Cortex of kidney (tissue), 1 donor: ENCODE measurements around the gene CDKN2B.
"Not testable (repeated sequence)": the region's sequence is repeated elsewhere in the genome, so short reads cannot be mapped to it uniquely, and the experiment has no call there.

Experiments used
- DNase-seq: peaks from one replicate; lab custom pipeline; 2025; lab: John Stamatoyannopoulos, UW

The CDKN2B gene, protein sequence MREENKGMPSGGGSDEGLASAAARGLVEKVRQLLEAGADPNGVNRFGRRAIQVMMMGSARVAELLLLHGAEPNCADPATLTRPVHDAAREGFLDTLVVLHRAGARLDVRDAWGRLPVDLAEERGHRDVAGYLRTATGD

GRCh38 chr9:22008717-22009505 lies at the start of gene CDKN2B:
Gene CDKN2B, minus strand, starts transcription at chr9:22009305. Its CDS starts 352 bp downstream, at chr9:22008953.
- DNase-seq = peak; percentile 44

DNA sequence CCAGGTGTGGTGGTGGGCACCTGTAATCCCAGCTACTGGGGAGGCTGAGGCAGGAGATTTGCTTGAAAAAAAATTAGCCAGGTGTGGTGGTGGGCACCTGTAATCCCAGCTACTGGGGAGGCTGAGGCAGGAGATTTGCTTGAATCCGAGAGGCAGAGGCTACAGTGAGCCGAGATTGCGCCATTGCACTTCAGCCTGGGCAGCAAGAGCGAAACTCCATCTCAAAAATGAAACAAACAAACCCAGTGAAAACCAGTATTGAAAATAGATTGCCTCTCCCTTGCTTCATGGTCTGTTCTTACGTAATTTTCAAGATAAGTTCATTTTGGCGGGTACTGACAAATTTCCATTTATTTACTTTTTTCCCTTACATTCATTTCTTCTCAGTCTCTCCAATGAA lies 48.9 kb upstream of the CDKN2B start:
- not testable (repeated sequence) for DNase-seq

- DNase-seq = no peak
These were observed 47.3 kb upstream of the CDKN2B start for GRCh38 chr9:22056402-22056801.

DNA sequence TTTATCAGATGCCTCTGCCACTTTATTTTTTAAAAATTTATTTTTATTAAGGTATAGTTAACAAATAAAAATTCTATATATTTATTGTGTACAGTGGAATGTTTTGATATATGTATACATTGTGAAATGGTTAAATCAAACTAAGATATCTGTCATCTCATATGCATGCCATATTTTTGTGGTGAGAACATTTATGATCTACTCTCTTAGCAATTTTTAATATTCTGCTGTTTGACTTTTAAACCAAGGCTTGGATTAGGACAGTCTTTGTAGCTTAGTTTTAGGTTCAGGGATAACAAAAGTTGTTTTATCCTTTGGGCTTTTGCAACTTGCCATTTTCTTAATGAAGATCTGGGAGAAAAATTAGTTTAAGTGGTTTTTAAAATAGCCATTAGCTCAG lies 46.0 kb upstream of the CDKN2B start:
- DNase-seq = no peak

DNA sequence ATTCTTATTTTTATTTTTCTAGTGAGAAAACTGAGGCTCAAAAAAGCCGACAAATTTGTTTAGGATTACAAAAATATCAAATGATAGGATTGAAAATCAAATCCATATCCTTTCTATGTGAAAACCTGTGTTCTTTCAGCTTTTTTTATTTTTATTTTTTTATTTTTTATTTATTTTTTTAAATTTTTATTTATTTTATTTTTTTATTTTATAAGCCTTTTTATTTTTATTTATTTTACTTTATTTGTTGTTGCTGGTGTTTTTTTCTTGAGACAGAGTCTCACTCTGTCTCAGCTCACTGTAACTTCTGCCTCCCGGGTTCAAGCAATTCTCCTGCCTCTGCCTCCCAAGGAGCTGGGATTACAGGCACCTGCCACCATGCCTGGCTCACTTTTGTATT lies 45.4 kb upstream of the CDKN2B start:
- DNase-seq = no peak

DNA sequence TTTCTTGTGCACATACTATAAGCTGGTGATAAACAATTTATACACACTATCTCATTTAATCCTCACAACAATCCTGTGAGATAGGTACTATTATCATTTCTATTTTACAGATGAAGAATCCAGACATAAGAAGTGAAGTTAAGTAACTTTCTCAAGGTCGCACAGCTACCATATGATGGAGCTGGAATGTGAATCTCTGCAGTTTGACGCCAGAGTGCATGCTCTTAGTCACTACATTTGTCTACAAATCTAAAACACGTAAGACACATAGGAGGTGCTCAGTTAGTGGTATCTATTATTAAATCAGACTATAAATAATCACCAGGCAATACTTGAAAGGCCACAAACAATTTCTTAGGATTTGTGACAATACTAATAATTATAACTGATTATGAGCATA lies 45.0 kb upstream of the CDKN2B start:
- DNase-seq = no peak

GRCh38 chr9:22053178-22053577 lies 44.1 kb upstream of the CDKN2B start:
- no peak for DNase-seq

- DNase-seq = no peak
These were observed 43.4 kb upstream of the CDKN2B start for GRCh38 chr9:22052376-22052945.

DNA sequence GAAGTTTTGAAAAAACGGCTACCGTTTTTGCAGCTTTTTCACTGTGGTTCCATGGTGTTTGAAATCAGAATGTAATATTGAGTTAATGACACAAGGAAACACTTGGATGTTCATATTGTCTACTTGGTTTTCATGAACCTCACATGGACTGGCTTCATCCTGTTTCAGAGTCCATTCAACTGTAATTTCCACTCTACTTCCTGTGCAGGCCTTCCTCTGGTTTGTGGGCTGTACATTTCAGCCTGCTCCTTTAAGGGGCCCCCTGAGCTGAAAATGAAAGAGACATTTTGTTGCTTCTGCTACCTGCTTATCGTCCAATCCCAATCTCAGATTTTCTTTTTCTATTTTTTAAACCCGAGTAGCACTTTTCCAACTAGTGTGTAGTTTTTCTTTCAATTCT lies 41.8 kb upstream of the CDKN2B start:
- no peak for DNase-seq

DNA sequence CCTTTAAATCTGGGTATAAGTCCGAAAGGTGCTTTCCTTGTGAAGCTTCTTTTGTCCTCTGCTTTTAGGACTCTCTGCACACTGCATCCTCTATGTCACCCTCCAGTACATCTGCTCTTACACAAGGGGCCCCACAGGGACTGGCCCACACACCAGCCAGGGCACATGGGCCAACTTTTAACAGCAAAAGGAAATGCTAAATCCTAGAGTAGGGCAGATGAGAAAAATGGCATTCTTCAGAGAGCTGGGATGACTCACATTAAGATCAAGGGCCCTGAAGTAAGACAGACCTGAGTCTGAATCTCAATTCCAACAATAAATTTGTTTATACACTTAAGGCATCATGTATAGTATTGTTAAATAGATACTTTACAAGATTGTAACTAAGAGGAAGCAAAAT lies 40.3 kb upstream of the CDKN2B start:
- no peak for DNase-seq

DNA sequence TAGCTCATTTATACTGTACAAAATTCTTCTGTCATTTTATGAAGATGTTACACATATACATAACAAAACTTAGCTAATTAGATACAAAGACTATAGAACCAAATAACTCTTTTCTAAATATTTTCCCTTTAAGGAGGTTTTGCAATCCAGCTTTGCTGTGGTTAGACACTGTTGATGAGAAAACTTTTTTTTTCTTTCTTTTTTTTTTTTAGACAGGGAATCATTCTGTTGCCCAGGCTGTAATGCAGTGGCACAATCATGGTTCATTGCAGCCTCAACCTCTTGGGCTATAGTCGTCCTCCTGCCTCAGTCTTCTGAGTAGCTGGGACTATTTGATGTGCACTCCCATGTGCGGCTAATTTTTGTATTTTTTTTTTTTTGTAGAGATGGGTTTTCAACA lies 38.5 kb upstream of the CDKN2B start:
- DNase-seq = no peak

DNA sequence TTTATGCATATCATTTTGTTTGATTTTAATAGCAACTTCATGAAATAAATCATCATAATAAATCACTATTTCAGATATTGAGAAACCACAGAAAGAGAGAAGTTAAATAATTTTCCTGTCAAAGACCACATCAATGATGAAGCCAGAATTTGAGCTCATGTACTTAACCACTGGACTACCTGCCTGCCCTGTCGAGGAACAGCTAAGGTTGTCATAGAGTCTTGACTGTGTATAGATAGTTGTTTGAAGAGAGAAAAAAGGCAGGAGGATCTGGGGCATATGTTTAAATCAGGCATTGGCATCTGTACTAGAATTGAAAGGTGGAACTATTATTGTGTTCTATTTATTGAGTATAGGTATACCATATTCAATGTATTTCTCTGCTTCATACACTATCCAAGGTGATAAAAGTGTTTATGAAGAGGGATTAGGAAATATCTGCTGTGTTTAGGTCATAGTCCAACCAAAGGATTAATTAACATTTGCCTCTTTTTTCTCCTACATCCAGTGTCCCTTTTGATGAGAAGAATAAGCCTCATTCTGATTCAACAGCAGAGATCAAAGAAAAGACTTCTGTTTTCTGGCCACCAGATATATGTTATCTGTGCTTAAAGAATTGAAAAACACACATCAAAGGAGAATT lies 37.3 kb upstream of the CDKN2B start:
- DNase-seq = no peak

DNA sequence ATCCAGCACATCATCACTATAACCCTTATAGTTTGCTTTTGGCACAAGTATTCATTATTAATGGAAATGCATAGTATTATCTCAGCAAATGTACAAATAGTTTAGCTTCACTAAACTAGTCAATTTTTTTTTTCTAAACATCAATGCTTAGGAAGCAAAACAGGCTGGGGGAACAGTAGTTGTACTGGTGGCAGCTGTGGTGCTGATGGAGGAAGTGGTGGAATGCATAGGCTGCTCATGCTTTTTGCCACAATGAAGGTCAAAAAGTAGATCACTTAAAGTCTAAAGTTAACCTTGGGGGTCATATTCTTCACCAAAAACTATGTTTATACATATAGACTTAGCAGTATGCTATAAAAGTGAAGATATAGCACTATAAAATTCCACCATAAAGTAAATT lies 36.3 kb upstream of the CDKN2B start:
- DNase-seq = no peak

DNA sequence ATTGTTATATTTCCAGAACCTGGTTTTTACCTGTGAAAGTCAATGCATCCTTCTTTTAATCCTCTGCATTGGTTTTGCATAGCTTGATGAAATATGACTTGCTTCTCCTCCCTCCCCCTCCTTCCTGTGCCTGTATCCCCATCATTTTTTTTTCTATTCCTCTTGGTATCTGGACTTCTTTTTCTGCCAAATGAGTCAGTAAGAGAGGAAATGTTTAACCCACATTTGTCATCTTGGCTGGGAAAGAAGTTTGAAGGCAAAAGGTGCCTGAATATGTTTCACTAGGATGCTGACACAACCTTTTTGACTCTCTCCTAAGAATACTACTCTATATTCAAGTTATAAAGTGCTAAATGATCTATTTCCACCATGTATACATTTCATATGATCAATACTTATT lies 35.5 kb upstream of the CDKN2B start:
- DNase-seq = no peak

DNA sequence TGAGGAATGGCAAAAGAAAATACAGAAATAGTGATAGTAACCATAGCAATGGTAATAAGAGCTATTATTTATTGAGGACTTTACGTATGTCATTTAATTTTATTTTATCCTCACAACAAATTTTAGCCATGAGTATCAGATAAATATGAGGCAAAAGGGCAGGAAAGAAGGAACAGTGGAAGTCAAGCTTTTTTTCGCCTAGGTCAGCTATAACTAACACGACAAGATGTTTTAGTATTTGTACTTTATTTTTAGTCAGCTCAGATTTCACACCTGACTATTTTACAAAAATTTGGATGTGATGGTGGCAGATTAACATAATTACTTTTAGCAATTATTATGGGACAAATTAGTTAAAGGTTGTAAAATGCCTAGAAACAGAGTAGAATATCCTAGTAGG lies 34.8 kb upstream of the CDKN2B start:
- no peak for DNase-seq

- no peak for DNase-seq
These were observed 32.7 kb upstream of the CDKN2B start for GRCh38 chr9:22041775-22042174.

DNA sequence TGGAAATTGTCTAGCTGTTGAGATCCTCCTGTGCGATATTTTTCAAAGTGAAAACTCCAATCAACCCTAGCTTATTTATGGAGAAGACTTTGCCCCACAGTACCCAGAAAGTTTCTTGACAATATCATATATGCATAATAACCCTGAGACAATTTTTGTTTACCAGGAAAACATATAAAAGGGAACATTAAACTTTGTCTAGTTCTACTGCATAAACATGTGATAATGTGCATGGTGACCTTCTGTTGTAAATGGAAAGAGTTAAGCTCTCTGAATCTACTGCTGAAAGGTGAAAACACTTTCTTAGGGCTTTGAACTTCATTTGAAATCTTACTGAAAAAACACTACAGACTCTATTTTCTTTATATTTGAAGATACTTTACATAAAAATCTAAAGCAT lies 32.2 kb upstream of the CDKN2B start:
- no peak for DNase-seq

GRCh38 chr9:22040760-22041159 lies 31.7 kb upstream of the CDKN2B start:
- no peak for DNase-seq

- no peak for DNase-seq
These were observed 30.2 kb upstream of the CDKN2B start for GRCh38 chr9:22039258-22039657.

- no peak for DNase-seq
These were observed 29.0 kb upstream of the CDKN2B start for GRCh38 chr9:22037954-22038690.

DNA sequence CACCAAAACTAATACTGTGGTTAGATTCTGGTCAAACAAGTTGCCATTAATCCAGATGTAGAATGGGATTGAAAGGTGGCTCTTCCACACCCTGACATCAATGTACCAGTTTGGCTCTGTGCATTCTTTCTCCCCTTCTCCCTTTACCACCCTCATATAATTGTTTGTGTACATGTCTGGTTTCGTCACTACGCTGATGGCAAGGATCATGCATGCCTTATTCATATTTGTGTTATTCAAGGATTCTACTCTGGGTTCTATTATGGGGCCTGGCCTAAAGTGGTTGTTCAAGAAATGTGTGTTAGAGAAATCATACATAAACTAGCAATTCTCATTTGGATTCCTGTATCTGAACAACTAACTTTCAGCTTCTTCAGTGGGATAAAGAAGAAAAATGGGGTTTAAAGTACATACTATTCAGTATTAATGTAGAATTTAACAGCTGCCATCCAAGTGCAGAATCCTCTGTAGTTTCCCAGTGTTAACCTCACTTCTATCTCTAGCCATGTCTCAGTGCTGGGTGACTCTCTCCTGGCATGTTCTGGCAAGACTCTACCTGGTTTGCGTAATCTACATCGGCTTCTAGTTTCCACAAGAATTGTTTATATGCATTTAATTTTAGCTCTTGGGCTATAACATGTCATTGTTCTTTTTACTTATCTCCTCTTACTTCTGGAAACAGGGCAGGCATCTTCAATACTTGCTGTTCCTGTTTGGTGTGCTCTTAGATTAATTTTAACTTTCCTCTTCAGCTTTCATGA lies 27.9 kb upstream of the CDKN2B start:
- DNase-seq = no peak

DNA sequence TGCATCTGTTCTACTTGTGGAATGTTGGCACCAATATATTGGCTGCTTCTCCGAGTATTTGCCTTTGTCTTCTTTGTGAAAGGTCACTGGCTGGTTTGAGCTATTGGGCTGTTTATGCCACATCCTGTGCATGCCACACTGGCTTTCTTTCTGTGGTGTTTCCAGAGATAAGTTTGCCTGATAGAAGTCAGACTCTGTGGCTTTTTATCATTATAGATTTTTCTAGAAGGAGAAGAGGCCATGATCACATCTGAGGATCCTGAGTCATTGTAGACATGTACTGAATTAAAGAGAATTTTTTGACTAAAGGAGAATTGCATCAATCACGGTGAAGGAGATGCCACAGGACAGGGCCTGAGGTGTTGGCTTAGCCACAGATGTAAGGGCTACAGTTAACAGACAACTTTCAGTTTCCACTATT lies 26.5 kb upstream of the CDKN2B start:
- no peak for DNase-seq
